ENCODE data around the gene ADPRS. TPM values are rescaled to one million over a fixed set of nuclear protein-coding genes. Genes with fewer than 3 reads are reported as not detected.

ADPRS gene
- total RNA-seq, 2 experiments from 2014 or later = 22.6 to 24.6 TPM

DNA sequence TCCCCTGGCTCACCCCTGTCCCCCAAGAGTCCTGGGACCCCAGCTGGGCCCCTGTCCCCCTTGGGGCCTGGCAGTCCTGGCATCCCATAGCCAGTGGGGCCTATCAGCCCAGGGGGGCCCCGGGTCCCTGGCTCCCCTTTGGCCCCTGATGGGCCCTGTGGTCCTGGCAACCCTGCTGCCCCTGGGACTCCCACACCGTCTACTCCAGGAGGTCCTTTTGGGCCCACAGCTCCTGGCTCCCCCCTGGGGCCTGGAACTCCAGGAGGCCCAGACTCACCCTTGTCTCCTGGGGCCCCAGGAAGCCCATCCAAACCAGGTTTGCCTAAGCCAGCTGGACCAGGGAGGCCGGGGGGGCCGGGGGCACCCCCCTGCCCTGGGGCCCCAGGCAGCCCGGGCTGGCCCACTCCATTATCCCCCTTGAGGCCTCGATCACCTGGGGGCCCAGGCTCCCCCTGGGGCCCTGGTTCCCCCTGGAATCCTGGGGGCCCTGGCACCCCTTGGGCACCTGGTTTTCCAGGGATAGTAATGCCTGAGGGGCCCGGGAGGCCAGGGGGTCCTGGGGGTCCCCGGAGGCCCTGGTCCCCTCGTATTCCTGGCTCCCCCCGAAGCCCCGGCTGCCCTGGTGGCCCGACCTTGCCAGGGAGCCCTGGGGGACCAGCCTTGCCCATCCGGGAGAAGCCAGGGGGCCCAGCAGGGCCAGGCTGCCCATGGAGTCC is 10.1 kb downstream of the ADPRS start:
- no peaks in the 10 kb centered on the region for H3K9me3 ChIP-seq (ENCODE audit: control insufficient read depth in 1 of 2, insufficient read depth in 1 of 2, low read length in 2 of 2)
- H3K27me3 ChIP-seq (ENCODE audit: control insufficient read depth in 1 of 2, insufficient read depth in 2 of 2, low read length in 2 of 2) = no peaks in the 10 kb centered on the region
- Mint-ChIP-seq H3K4me3 (no peak overlapping the region), H3K27me3 (no peaks in the 10 kb centered on the region), H3K9me3 (no peaks in the 10 kb centered on the region), H3K4me1 (ENCODE audit: low read depth) (no peaks in the 10 kb centered on the region), H3K27ac (no peak overlapping the region), H3K36me3 (ENCODE audit: low read depth) (peaks cover 19% of the 10 kb centered on the region)
- DNase-seq (no peak), ATAC-seq (ENCODE audit: poor library complexity) (no peak)
- peaks cover 12% of the 10 kb centered on the region for H3K4me1 ChIP-seq (ENCODE audit: insufficient read depth, low read length)
- peaks cover 25% of the 10 kb centered on the region for H3K36me3 ChIP-seq (ENCODE audit: insufficient read depth, low read length)
- TF ChIP-seq CTCF (IDR thresholded peaks at IDR 0.05) = no peak
- H3K27ac ChIP-seq (ENCODE audit: low read depth in 1 of 2, low read length in 2 of 2) = no peak overlapping the region
- ChIA-PET CTCF (interaction anchor here (1.5 kb wide), 1 partner anchor 51 kb away, joined by 10 read pairs; the partner anchor contains the start of gene TRAPPC3), POLR2A (interaction anchor here (0.7 to 1.2 kb wide), 2 partner anchors 36 to 60 kb away, joined by 3 to 4 read pairs; no protein-coding TSS in a partner anchor)
- intact Hi-C loops (cut with DNase I, micrococcal nuclease) = loop anchor here (1.0 to 10.0 kb wide), 6 partner anchors 35 to 1336 kb away; partner anchors contain the start of gene TRAPPC3 (in 2 of the 2)
- no peak overlapping the region for H3K4me3 ChIP-seq (ENCODE audit: low read length)

GRCh38 chr1:36099681-36100341 is 11.1 kb downstream of the ADPRS start:
- ChIA-PET POLR2A (interaction anchor here (0.8 to 1.1 kb wide), 2 partner anchors 35 to 186 kb away, joined by 3 to 6 read pairs; no protein-coding TSS in a partner anchor), CTCF (interaction anchor here (0.6 to 1.6 kb wide), 9 partner anchors 11 to 269 kb away, joined by 3 to 10 read pairs (median 4); partner anchors contain the start of gene TRAPPC3)
- H3K4me3 ChIP-seq (ENCODE audit: low read length) = no peak overlapping the region
- no peak overlapping the region for H3K27ac Mint-ChIP-seq
- no peaks in the 10 kb centered on the region for H3K27me3 ChIP-seq (ENCODE audit: control insufficient read depth in 1 of 2, insufficient read depth in 2 of 2, low read length in 2 of 2)
- H3K36me3 Mint-ChIP-seq (ENCODE audit: low read depth) = peaks cover 9% of the 10 kb centered on the region
- H3K4me1 Mint-ChIP-seq (ENCODE audit: low read depth) = no peaks in the 10 kb centered on the region
- H3K27ac ChIP-seq (ENCODE audit: low read depth in 1 of 2, low read length in 2 of 2) = no peak overlapping the region
- ATAC-seq (ENCODE audit: poor library complexity) (peak; percentile 89), DNase-seq (peak; percentile 61 to 84 (median 71))
- H3K9me3 Mint-ChIP-seq = no peaks in the 10 kb centered on the region
- no peaks in the 10 kb centered on the region for H3K27me3 Mint-ChIP-seq
- H3K4me1 ChIP-seq (ENCODE audit: insufficient read depth, low read length) = peaks cover 12% of the 10 kb centered on the region
- no peaks in the 10 kb centered on the region for H3K9me3 ChIP-seq (ENCODE audit: control insufficient read depth in 1 of 2, insufficient read depth in 1 of 2, low read length in 2 of 2)
- H3K36me3 ChIP-seq (ENCODE audit: insufficient read depth, low read length) = peaks cover 15% of the 10 kb centered on the region
- H3K4me3 Mint-ChIP-seq = no peak overlapping the region
- peak; percentile 91 for TF ChIP-seq CTCF (IDR thresholded peaks at IDR 0.05)
- intact Hi-C loops (cut with DNase I, micrococcal nuclease) = loop anchor here (1.0 to 10.0 kb wide), 8 partner anchors 34 to 1335 kb away; partner anchors contain the start of gene TRAPPC3 (in 2 of the 2)

- no peak overlapping the region for H3K4me3 Mint-ChIP-seq
- DNase-seq = no peak
- ATAC-seq (ENCODE audit: poor library complexity) = no peak
Measured at GRCh38 chr1:36100376-36100775, 11.7 kb downstream of the ADPRS start.

More at GRCh38 chr1:36100376-36100775, 11.7 kb downstream of the ADPRS start:
- no peak for TF ChIP-seq CTCF (IDR thresholded peaks at IDR 0.05)
- Histone ChIP-seq H3K9me3 (ENCODE audit: control insufficient read depth in 1 of 2, insufficient read depth in 1 of 2, low read length in 2 of 2) (no peaks in the 10 kb centered on the region), H3K36me3 (ENCODE audit: insufficient read depth, low read length) (peaks cover 10% of the 10 kb centered on the region), H3K27me3 (ENCODE audit: control insufficient read depth in 1 of 2, insufficient read depth in 2 of 2, low read length in 2 of 2) (no peaks in the 10 kb centered on the region), H3K4me1 (ENCODE audit: insufficient read depth, low read length) (peaks cover 12% of the 10 kb centered on the region), H3K27ac (ENCODE audit: low read depth in 1 of 2, low read length in 2 of 2) (no peak overlapping the region), H3K4me3 (ENCODE audit: low read length) (no peak overlapping the region)
- Mint-ChIP-seq H3K36me3 (ENCODE audit: low read depth) (peaks cover 7% of the 10 kb centered on the region), H3K4me1 (ENCODE audit: low read depth) (no peaks in the 10 kb centered on the region), H3K9me3 (no peaks in the 10 kb centered on the region), H3K27me3 (no peaks in the 10 kb centered on the region), H3K27ac (no peak overlapping the region)
- intact Hi-C loops (cut with DNase I, micrococcal nuclease) = loop anchor here in 1 of 2 experiments (2.0 kb wide), 2 partner anchors 34 to 320 kb away; no protein-coding TSS in a partner anchor
- CTCF ChIA-PET = interaction anchor here (0.6 to 1.6 kb wide), 7 partner anchors 11 to 204 kb away, joined by 3 to 10 read pairs (median 4); partner anchors contain the start of gene TRAPPC3
- POLR2A ChIA-PET = interaction anchor here (0.8 to 1.1 kb wide), 2 partner anchors 34 to 185 kb away, joined by 3 to 6 read pairs; no protein-coding TSS in a partner anchor
